ENCODE measurements around the gene MTCH1. TPM values are rescaled to one million over a fixed set of nuclear protein-coding genes. Genes with fewer than 3 reads are reported as not detected.

The MTCH1 gene
- total RNA-seq, 4 donors from 2014 or later = 111 to 172 (median 146) TPM

GRCh38 chr6:36989264-36989663 lies 3.3 kb upstream of the MTCH1 start:
- Histone ChIP-seq H3K36me3 (no peaks in the 10 kb centered on the region), H3K9me3 (no peaks in the 10 kb centered on the region), H3K4me1 (peaks cover 0 to 3% of the 10 kb centered on the region in 2 donors), H3K4me3 (no peak overlapping the region), H3K27ac (no peak overlapping the region), H3K27me3 (no peaks in the 10 kb centered on the region)
- no peak for DNase-seq
- TF ChIP-seq POLR2A (IDR thresholded peaks at IDR 0.05) (no peak), CTCF (IDR thresholded peaks at IDR 0.05) (no peak)
- intact Hi-C loops (cut with DNase I; ENCODE audit: low total_unique reads) = no loop called here

GRCh38 chr6:36986704-36987047 lies 680 bp upstream of the MTCH1 start:
- Histone ChIP-seq H3K4me1 (peaks cover 5 to 8% of the 10 kb centered on the region in 2 donors), H3K9me3 (no peaks in the 10 kb centered on the region), H3K36me3 (no peaks in the 10 kb centered on the region), H3K27me3 (no peaks in the 10 kb centered on the region), H3K27ac (peak overlapping the region; percentile 96 to 98), H3K4me3 (peak overlapping the region; percentile 99 to 100)
- DNase-seq = no peak
- intact Hi-C loops (cut with DNase I; ENCODE audit: low total_unique reads) = no loop called here
- no peak for TF ChIP-seq CTCF (IDR thresholded peaks at IDR 0.05)
- TF ChIP-seq POLR2A (IDR thresholded peaks at IDR 0.05) = no peak

GRCh38 chr6:36985417-36985807 lies 584 bp downstream of the MTCH1 start:
- peak overlapping the region; percentile 99 to 100 for H3K4me3 ChIP-seq
- H3K9me3 ChIP-seq = no peaks in the 10 kb centered on the region
- no peaks in the 10 kb centered on the region for H3K36me3 ChIP-seq
- TF ChIP-seq POLR2A (IDR thresholded peaks at IDR 0.05) = no peak
- no peak for TF ChIP-seq CTCF (IDR thresholded peaks at IDR 0.05)
- H3K27ac ChIP-seq = peak overlapping the region; percentile 96 to 98
- intact Hi-C loops (cut with DNase I; ENCODE audit: low total_unique reads) = no loop called here
- peaks cover 5 to 8% of the 10 kb centered on the region in 2 donors for H3K4me1 ChIP-seq
- no peak for DNase-seq
- no peaks in the 10 kb centered on the region for H3K27me3 ChIP-seq

GRCh38 chr6:36984581-36985416 lies 1.2 kb downstream of the MTCH1 start:
- TF ChIP-seq POLR2A (IDR thresholded peaks at IDR 0.05) (no peak), CTCF (IDR thresholded peaks at IDR 0.05) (no peak)
- Histone ChIP-seq H3K4me3 (peak overlapping the region; percentile 99 to 100), H3K9me3 (no peaks in the 10 kb centered on the region), H3K27ac (peak overlapping the region; percentile 96 to 98), H3K36me3 (no peaks in the 10 kb centered on the region), H3K4me1 (peaks cover 5 to 8% of the 10 kb centered on the region in 2 donors), H3K27me3 (no peaks in the 10 kb centered on the region)
- peak; percentile 52 to 55 for DNase-seq
- intact Hi-C loops (cut with DNase I; ENCODE audit: low total_unique reads) = no loop called here

- H3K9me3 ChIP-seq = no peaks in the 10 kb centered on the region
- TF ChIP-seq POLR2A (IDR thresholded peaks at IDR 0.05) = no peak
- no peak for TF ChIP-seq CTCF (IDR thresholded peaks at IDR 0.05)
- peak overlapping the region in 1 of 2 donors; percentile 5 for H3K27ac ChIP-seq
- peaks cover 5 to 8% of the 10 kb centered on the region in 2 donors for H3K4me1 ChIP-seq
- DNase-seq = no peak
- no peak overlapping the region for H3K4me3 ChIP-seq
- no peaks in the 10 kb centered on the region for H3K36me3 ChIP-seq
- intact Hi-C loops (cut with DNase I; ENCODE audit: low total_unique reads) = no loop called here
- H3K27me3 ChIP-seq = no peaks in the 10 kb centered on the region
Observed at GRCh38 chr6:36983538-36983937, 2.5 kb downstream of the MTCH1 start.
